ENCODE data around the gene GRIA4.
"Not testable (repeated sequence)": the region's sequence is repeated elsewhere in the genome, so short reads cannot be mapped to it uniquely, and the experiment has no call there.

Gene GRIA4

GRCh38 chr11:105937331-105937730 lies 327.5 kb downstream of the GRIA4 start:
- DNase-seq, result no peak

GRCh38 chr11:105937738-105938137 lies 327.9 kb downstream of the GRIA4 start:
- DNase-seq, result no peak

- no peak for DNase-seq
Observed at GRCh38 chr11:105942921-105943320, 333.0 kb downstream of the GRIA4 start.

- no peak for DNase-seq
Observed at GRCh38 chr11:105948918-105949590, 339.2 kb downstream of the GRIA4 start.

DNA sequence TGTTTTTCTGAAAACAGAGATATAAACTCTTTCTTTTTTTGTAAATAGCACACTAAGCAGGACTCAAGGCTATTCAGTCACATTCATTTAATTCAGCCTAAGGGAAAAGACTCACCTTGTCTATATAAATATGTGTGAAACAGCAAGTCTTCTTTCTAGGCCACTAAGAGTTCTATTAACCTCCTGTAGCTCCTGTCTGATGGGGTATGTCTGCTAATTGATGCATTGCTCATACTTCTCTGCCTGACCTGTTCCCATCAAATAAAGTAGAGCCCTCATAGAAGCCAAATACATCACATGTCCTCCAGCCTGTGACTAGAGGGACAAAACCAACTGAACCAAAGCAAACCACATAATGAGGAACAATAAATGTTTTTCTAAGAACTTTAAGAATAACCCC lies 344.0 kb downstream of the GRIA4 start:
- DNase-seq, result no peak

- no peak for DNase-seq
Observed at GRCh38 chr11:105960252-105961245, 350.7 kb downstream of the GRIA4 start.

GRCh38 chr11:105968021-105968697 lies 358.3 kb downstream of the GRIA4 start:
- DNase-seq, result no peak

DNA sequence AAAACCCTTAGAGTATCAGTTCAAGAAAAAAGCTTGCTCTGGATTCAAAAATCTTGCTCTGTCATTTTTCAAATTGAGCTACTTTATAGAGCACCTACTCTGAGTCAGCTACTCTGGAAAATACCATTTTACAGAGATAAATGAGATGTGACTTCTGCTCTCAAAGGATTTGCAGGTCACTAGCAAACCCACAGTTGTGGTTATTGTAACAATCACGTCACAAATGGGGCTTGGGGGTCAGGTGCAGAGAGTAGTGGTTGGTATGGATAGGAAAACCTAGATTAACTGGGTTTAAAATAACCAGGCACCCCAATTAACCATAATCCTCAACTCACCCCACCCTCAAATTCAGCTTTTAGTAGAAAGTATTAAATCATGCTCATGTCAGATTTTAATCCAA lies 359.9 kb downstream of the GRIA4 start:
- no peak for DNase-seq

GRCh38 chr11:105975128-105975527 lies 365.3 kb downstream of the GRIA4 start:
- no peak for DNase-seq

DNA sequence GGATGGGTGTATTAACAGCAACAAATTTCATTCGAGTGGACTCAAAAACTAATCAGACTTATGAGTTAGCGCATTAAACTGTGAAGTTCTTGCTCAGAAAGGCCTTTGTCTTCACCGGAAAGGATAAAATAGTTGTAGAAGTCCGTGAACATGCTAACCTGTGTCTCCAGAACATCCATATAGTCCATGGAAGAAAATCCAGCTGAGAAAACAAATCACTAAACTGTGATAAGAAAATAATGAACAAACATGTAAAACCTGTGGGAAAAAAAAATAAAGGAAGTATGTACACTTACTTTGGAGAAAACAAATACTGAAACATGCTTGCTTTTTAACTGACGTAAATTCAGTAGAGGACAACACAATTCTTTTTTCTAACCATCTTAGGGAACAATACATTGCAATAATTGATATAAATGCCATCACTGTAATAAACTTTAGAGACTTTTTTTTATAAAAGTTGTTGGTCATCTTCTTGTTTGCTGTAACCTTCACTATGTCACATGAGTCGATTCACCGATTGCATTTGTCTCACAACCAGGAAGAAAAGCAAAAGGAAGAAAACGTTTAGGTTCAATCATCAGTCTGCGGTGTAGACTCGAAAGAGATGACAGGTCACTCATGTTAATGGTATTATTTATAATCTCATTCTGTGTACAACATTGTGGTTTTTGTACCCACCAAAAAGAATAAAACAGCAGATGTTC lies 370.3 kb downstream of the GRIA4 start:
- no peak for DNase-seq

DNA sequence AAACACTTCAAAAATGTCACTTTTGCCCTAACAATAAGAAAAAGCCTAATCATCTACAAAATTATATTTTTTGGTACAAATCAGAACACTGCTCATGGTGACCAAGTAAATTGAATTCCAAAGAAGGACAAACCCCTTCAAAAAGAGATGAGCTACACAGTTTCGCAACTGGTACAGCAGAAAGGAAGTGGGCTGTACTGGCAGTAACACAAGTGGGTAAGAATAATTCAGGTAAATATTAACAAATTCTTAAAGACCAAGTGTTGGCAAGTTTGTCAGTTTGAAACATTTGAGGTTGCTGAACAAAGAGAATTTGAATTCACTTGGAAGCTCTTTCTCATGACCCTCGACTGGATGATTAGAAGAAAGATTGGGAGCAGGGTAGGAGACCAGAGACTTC lies 376.7 kb downstream of the GRIA4 start:
- no peak for DNase-seq

DNA sequence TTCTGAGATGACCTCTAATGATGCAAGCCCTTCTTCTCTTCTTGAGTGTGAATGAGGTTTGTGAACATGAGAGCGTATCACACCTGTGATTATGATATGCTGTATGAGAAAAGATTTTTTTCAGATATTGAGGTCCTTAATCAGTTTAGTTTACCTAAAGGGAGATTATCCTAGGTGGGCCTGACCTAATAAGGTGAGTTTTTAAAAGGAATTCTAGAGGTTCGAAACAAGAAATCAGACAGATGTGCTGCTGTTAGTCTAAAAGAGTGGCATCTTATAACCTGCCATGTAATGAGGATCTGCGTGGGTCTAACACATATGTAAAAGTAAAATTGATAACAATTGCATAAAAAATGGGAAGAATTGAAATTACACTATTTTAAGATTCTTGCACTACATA lies 378.3 kb downstream of the GRIA4 start:
- DNase-seq, result no peak

DNA sequence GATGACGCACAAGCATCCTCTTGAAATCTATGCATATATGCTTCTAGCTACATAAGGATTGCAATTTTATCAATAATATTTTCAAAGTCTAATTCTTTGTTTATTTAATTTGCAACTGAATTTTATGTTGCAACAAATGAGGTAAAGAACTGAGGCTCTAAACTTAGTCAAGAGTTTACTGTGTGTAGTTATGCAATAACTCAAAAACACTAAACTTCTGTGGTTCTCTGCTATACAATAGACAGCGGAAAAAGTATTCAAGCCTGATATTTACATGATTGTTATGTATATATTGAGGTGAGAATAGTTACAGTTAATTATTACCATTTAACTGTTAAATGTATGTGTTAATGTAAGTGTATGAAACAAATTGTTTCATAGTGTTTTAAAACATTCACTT lies 379.3 kb downstream of the GRIA4 start:
- DNase-seq, result no peak

DNA sequence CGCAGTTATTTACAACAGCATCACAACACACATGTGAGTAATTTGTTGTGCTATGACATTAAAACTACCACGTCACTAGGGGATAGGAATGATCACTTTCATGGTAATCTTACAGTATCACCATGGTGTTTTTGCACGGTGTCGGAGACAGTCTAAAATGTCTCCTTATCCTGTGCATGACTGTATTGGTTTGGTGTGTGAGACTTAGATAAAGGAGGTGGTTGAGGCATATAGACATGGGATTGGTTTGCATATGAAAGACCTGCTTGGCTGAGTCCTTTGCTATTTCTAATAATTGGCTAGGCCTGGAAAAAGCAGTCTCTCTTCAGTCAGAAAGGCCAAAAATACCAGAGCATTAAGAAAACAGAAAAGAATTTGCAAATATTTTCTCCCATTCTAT lies 382.0 kb downstream of the GRIA4 start:
- no peak for DNase-seq

DNA sequence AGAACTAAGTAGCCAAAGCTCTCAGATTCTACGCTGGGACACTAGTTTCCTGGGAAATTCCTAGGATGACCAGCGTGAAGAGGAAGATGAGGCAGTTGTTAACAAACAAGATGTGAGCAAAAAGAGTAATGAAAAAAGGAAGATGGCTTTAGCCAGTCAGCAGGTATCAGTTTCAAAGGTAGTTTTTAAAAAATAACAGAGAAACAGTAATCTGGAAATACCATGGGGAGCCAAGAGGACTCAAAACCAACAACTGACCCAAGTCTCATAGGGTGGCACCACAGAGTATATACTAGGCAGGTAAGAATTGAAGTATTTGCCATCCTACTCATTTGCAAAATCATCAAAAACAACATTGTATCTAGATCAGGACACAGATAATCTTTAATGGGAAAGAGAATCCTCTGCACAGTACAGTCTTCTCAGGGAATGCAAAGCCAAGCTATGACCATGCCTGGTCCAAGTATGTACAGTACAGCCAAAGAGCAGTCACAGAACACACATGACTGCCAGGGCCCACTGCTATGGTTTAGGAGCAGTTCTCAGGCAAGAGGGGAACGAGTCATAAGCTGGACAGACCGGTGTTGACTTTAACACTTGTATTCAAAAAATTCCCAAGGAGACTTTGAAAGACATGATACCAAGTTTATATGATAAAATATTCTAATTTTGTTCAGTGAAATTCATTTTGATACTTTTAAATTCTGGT lies 391.6 kb downstream of the GRIA4 start:
- no peak for DNase-seq

- DNase-seq, result not testable (repeated sequence)
Observed at GRCh38 chr11:106003094-106003493, 393.2 kb downstream of the GRIA4 start.

GRCh38 chr11:106011481-106011880 lies 401.6 kb downstream of the GRIA4 start:
- DNase-seq, result no peak

- no peak for DNase-seq
Observed at GRCh38 chr11:106012744-106013143, 402.9 kb downstream of the GRIA4 start.

DNA sequence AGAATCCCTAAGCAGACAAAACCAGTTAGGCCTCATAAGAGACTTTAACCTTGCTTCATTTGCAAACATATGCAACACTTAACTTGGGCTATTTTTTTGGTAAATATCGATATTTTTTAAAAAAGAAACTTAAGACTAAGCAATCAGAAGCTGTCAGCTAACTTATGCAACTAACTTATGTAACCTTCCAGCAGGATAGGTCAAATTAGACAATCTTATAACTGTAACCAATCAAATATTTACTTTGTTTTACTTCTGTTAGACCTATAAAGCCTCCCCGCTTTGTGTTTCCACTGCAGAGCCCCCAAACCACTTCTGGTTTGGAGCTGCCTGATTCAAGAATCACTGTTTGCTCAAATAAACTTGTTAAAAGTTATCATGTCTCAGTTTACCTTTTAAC lies 404.2 kb downstream of the GRIA4 start:
- DNase-seq, result no peak

DNA sequence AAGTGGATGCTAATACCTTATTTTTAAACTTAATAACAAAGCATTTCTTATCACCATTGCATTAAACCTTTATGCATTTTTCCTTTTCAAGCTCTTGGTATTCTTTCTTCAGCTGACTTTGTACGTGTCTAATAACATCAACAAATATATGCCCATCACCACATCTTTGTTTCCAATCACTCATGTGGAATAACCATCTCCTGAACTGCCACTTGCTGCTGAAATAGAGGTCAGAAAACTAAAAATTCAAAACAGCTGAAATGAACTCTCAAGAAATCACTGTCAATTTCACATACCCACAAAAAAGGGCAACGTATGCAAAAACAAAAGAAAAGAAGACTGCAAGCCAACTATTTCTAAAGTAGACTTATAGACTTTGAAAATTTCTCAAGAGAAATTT lies 404.7 kb downstream of the GRIA4 start:
- DNase-seq, result no peak

GRCh38 chr11:106015066-106015465 lies 405.2 kb downstream of the GRIA4 start:
- no peak for DNase-seq

GRCh38 chr11:106017093-106017492 lies 407.2 kb downstream of the GRIA4 start:
- no peak for DNase-seq

All from activated T-cell treated with anti-CD3 and anti-CD28 coated beads for 4 hours (primary cell).